SK-N-MC (cell line): Measurements from ENCODE around the gene MYO9A.

Experiments used
- EZH2 ChIP-seq: fragments of 200-600 bp; sonication (generic); IDR thresholded peaks from one replicate; pipeline ENCODE4 v1.6.1; 2017; ENCODE audit warnings: antibody characterized with exemption
- POLR2AphosphoS5 ChIP-seq: IDR thresholded peaks from 2 replicates; pipeline ENCODE4 v1.6.1; 2012; ENCODE audit warnings: mild to moderate bottlenecking, low read depth, low read length, borderline replicate concordance

GRCh38 chr15:72070817-72071447, 47.0 kb downstream of the MYO9A start:
- TF ChIP-seq EZH2 = no peak
- no peak for TF ChIP-seq POLR2AphosphoS5
